Tibial artery (tissue), 4 donors: Measurements from ENCODE around the gene CEP135.
"Not testable (repeated sequence)": the region's sequence is repeated elsewhere in the genome, so short reads cannot be mapped to it uniquely, and the experiment has no call there.

Experiments used
- DNase-seq, 2 donors: peaks; one replicate each; pipeline ENCODE4 v3.0.0-alpha.2; 2019
- H3K27ac ChIP-seq, 2 donors: fragments of 200-600 bp; sonication (generic) in 1 of 2; 1 replicate in 1 of 2; 2 replicates in 1 of 2; pipeline ENCODE4 v1.5.1; 2018 to 2019; ENCODE audit warnings: mild to moderate bottlenecking in 1 of 2
- H3K27me3 ChIP-seq, 2 donors: fragments of 200-600 bp; sonication (generic) in 1 of 2; one replicate each; pipeline versions ENCODE4 v1.5.1 to v1.6.0; 2016 to 2019
- H3K36me3 ChIP-seq, 3 donors: fragments of 200-600 bp; sonication (generic) in 2 of 3; one replicate each; pipeline ENCODE4 v1.5.1; 2016 to 2019; ENCODE audit warnings: mild to moderate bottlenecking in 2 of 3
- H3K4me1 ChIP-seq, 4 donors: fragments of 200-600 bp; sonication (generic) in 2 of 4; 1 replicate in 3 of 4; 2 replicates in 1 of 4; pipeline ENCODE4 v1.5.1; 2016 to 2019
- H3K4me3 ChIP-seq, 2 donors: fragments of 200-600 bp; sonication (generic) in 1 of 2; 1 replicate in 1 of 2; 2 replicates in 1 of 2; pipeline ENCODE4 v1.5.1; 2018 to 2019; ENCODE audit warnings: mild to moderate bottlenecking in 2 of 2
- H3K9me3 ChIP-seq, 3 donors: fragments of 200-600 bp; sonication (generic) in 1 of 3; one replicate each; pipeline ENCODE4 v1.5.1; 2016 to 2019
- CTCF ChIP-seq, 2 experiments: fragments of 200-600 bp in 1 of 2; fragments of 450-650 bp in 1 of 2; IDR thresholded peaks; one replicate each; pipeline ENCODE4 v1.5.1; 2017 to 2019; ENCODE audit warnings: antibody characterized with exemption in 2 of 2, mild to moderate bottlenecking in 1 of 2, moderate library complexity in 1 of 2
- intact Hi-C: fragments of 100-400 bp; cut with DNase I; formaldehyde crosslinking; loops from one replicate; pipeline ENCODE4 v1.15.0; 2023; ENCODE audit warnings: low total_unique reads

The CEP135 gene

GRCh38 chr4:56058555-56058954 lies 109.8 kb downstream of the CEP135 start:
- TF ChIP-seq CTCF (IDR thresholded peaks at IDR 0.05) = no peak
- intact Hi-C loops = no loop called here
- Histone ChIP-seq H3K27me3 (no peaks in the 10 kb centered on the region), H3K27ac (no peak overlapping the region), H3K4me1 (no peaks in the 10 kb centered on the region), H3K4me3 (no peak overlapping the region), H3K9me3 (no peaks in the 10 kb centered on the region), H3K36me3 (no peaks in the 10 kb centered on the region)
- no peak for DNase-seq

- H3K36me3 ChIP-seq = no peaks in the 10 kb centered on the region
- no peak for DNase-seq
- intact Hi-C loops = no loop called here
- H3K27ac ChIP-seq = no peak overlapping the region
- TF ChIP-seq CTCF (IDR thresholded peaks at IDR 0.05) = no peak
- H3K9me3 ChIP-seq = no peaks in the 10 kb centered on the region
- H3K4me3 ChIP-seq = no peak overlapping the region
- H3K4me1 ChIP-seq = no peaks in the 10 kb centered on the region
- H3K27me3 ChIP-seq = no peaks in the 10 kb centered on the region
Observed at GRCh38 chr4:56060036-56060435, 111.3 kb downstream of the CEP135 start.

- Histone ChIP-seq H3K27me3 (no peaks in the 10 kb centered on the region), H3K9me3 (no peaks in the 10 kb centered on the region), H3K36me3 (no peaks in the 10 kb centered on the region), H3K27ac (no peak overlapping the region), H3K4me1 (no peaks in the 10 kb centered on the region), H3K4me3 (no peak overlapping the region)
- TF ChIP-seq CTCF (IDR thresholded peaks at IDR 0.05) = no peak
- DNase-seq = no peak
- intact Hi-C loops = no loop called here
Observed at GRCh38 chr4:56062106-56062505, 113.4 kb downstream of the CEP135 start.

GRCh38 chr4:56062526-56063145 lies 113.9 kb downstream of the CEP135 start:
- intact Hi-C loops = no loop called here
- DNase-seq = no peak
- Histone ChIP-seq H3K4me1 (no peaks in the 10 kb centered on the region), H3K4me3 (no peak overlapping the region), H3K9me3 (no peaks in the 10 kb centered on the region), H3K27ac (no peak overlapping the region), H3K36me3 (no peaks in the 10 kb centered on the region), H3K27me3 (no peaks in the 10 kb centered on the region)
- no peak for TF ChIP-seq CTCF (IDR thresholded peaks at IDR 0.05)

- TF ChIP-seq CTCF (IDR thresholded peaks at IDR 0.05) = no peak
- Histone ChIP-seq H3K4me1 (no peaks in the 10 kb centered on the region), H3K27ac (no peak overlapping the region), H3K9me3 (no peaks in the 10 kb centered on the region), H3K4me3 (no peak overlapping the region), H3K27me3 (no peaks in the 10 kb centered on the region), H3K36me3 (no peaks in the 10 kb centered on the region)
- intact Hi-C loops = no loop called here
- DNase-seq = no peak
Observed at GRCh38 chr4:56066493-56066892, 117.7 kb downstream of the CEP135 start.

- Histone ChIP-seq H3K4me3 (no peak overlapping the region), H3K27ac (no peak overlapping the region), H3K9me3 (no peaks in the 10 kb centered on the region), H3K4me1 (no peaks in the 10 kb centered on the region), H3K36me3 (no peaks in the 10 kb centered on the region), H3K27me3 (no peaks in the 10 kb centered on the region)
- intact Hi-C loops = no loop called here
- DNase-seq = no peak
- no peak for TF ChIP-seq CTCF (IDR thresholded peaks at IDR 0.05)
Observed at GRCh38 chr4:56067826-56068225, 119.1 kb downstream of the CEP135 start.

- H3K4me3 ChIP-seq, H3K4me1 ChIP-seq, H3K36me3 ChIP-seq, H3K27me3 ChIP-seq, DNase-seq, H3K27ac ChIP-seq, intact Hi-C loops, H3K9me3 ChIP-seq: not testable (repeated sequence)
Observed at GRCh38 chr4:56072730-56073129, 124.0 kb downstream of the CEP135 start.
